ENCODE data around the gene SH2B2.

The SH2B2 gene

GRCh38 chr7:102272075-102272916 lies 14.4 kb upstream of the SH2B2 start:
- H3K36me3 ChIP-seq (replicated peaks in 1 of 2; ENCODE audit: control insufficient read depth in 2 of 2, insufficient read depth in 2 of 2, low read length in 2 of 2): no peaks in the 10 kb centered on the region
- H3K23ac ChIP-seq (ENCODE audit: low read depth, low read length, poor library complexity): no peak overlapping the region
- H2BK12ac ChIP-seq (ENCODE audit: low read length): peak overlapping the region; percentile 14
- no CpG with 5 or more reads among the region's 21 CpGs for WGBS, 2 donors (ENCODE audit: extremely low coverage in 2 of 2, insufficient read length in 2 of 2, insufficient replicate concordance in 1 of 2)
- no peak overlapping the region for H2BK120ac ChIP-seq (ENCODE audit: low read depth, low read length)
- H3K4me1 ChIP-seq (ENCODE audit: control insufficient read depth in 2 of 2, insufficient read depth in 1 of 2, low read depth in 1 of 2, low read length in 2 of 2): peaks cover 0 to 6% of the 10 kb centered on the region in 2 donors
- no peak overlapping the region for H2BK15ac ChIP-seq (ENCODE audit: low read length)
- H4K8ac ChIP-seq (ENCODE audit: low read depth, low read length): no peak overlapping the region
- peak overlapping the region in 1 of 2 donors; percentile 40 for H3K4me3 ChIP-seq (ENCODE audit: low read length in 2 of 2)
- H3K27ac ChIP-seq (replicated peaks; ENCODE audit: low read length): no peak overlapping the region
- H2BK5ac ChIP-seq (ENCODE audit: low read length): peak overlapping the region; percentile 10
- H2AFZ ChIP-seq (ENCODE audit: low read length): peak overlapping the region; percentile 45
- peaks cover 1% of the 10 kb centered on the region for H3K79me1 ChIP-seq (ENCODE audit: low read depth, low read length)
- no peak overlapping the region for H4K91ac ChIP-seq (ENCODE audit: low read depth, low read length, poor library complexity)
- H3K9me3 ChIP-seq (replicated peaks in 1 of 2; ENCODE audit: control insufficient read depth in 2 of 2, insufficient read depth in 1 of 2, low read depth in 1 of 2, low read length in 2 of 2): no peaks in the 10 kb centered on the region
- no peak overlapping the region for H3K4ac ChIP-seq (ENCODE audit: low read length)
- no peak overlapping the region for H3K4me2 ChIP-seq (ENCODE audit: insufficient read depth, low read length, poor library complexity, severe bottlenecking)
- H2AK5ac ChIP-seq (ENCODE audit: low read depth, low read length): peak overlapping the region; percentile 86
- H3K14ac ChIP-seq (ENCODE audit: low read length): no peak overlapping the region
- peak; percentile 71 for DNase-seq (ENCODE audit: low spot score)
- H3K18ac ChIP-seq (ENCODE audit: low read length): peak overlapping the region; percentile 50
- H3K27me3 ChIP-seq (ENCODE audit: control insufficient read depth in 3 of 3, insufficient read depth in 3 of 3, low read depth in 1 of 3, low read length in 3 of 3): no peaks in the 10 kb centered on the region
- H3K9ac ChIP-seq (ENCODE audit: low read depth, low read length, poor library complexity): no peak overlapping the region

- no peaks in the 10 kb centered on the region for H3K36me3 ChIP-seq (replicated peaks in 1 of 2; ENCODE audit: control insufficient read depth in 2 of 2, insufficient read depth in 2 of 2, low read length in 2 of 2)
- no peaks in the 10 kb centered on the region for H3K27me3 ChIP-seq (ENCODE audit: control insufficient read depth in 3 of 3, insufficient read depth in 3 of 3, low read depth in 1 of 3, low read length in 3 of 3)
- H3K9ac ChIP-seq (ENCODE audit: low read depth, low read length, poor library complexity): no peak overlapping the region
- no peak overlapping the region for H3K23ac ChIP-seq (ENCODE audit: low read depth, low read length, poor library complexity)
- H3K27ac ChIP-seq (replicated peaks; ENCODE audit: low read length): no peak overlapping the region
- no peak overlapping the region for H3K18ac ChIP-seq (ENCODE audit: low read length)
- peaks cover 0 to 5% of the 10 kb centered on the region in 2 donors for H3K4me1 ChIP-seq (ENCODE audit: control insufficient read depth in 2 of 2, insufficient read depth in 1 of 2, low read depth in 1 of 2, low read length in 2 of 2)
- H2BK15ac ChIP-seq (ENCODE audit: low read length): peak overlapping the region; percentile 79
- H2AFZ ChIP-seq (ENCODE audit: low read length): no peak overlapping the region
- H2BK120ac ChIP-seq (ENCODE audit: low read depth, low read length): peak overlapping the region; percentile 5
- H4K8ac ChIP-seq (ENCODE audit: low read depth, low read length): no peak overlapping the region
- H3K4me2 ChIP-seq (ENCODE audit: insufficient read depth, low read length, poor library complexity, severe bottlenecking): no peak overlapping the region
- no peak for DNase-seq (ENCODE audit: low spot score)
- H3K9me3 ChIP-seq (replicated peaks in 1 of 2; ENCODE audit: control insufficient read depth in 2 of 2, insufficient read depth in 1 of 2, low read depth in 1 of 2, low read length in 2 of 2): no peaks in the 10 kb centered on the region
- WGBS, 2 donors (ENCODE audit: extremely low coverage in 2 of 2, insufficient read length in 2 of 2, insufficient replicate concordance in 1 of 2): no CpG with 5 or more reads among the region's 16 CpGs
- peak overlapping the region; percentile 10 for H2BK5ac ChIP-seq (ENCODE audit: low read length)
- peak overlapping the region; percentile 66 for H2BK12ac ChIP-seq (ENCODE audit: low read length)
- H2AK5ac ChIP-seq (ENCODE audit: low read depth, low read length): peak overlapping the region; percentile 97
- peaks cover 1% of the 10 kb centered on the region for H3K79me1 ChIP-seq (ENCODE audit: low read depth, low read length)
- no peak overlapping the region for H3K4me3 ChIP-seq (ENCODE audit: low read length in 2 of 2)
- no peak overlapping the region for H3K14ac ChIP-seq (ENCODE audit: low read length)
- peak overlapping the region; percentile 0 for H3K4ac ChIP-seq (ENCODE audit: low read length)
- H4K91ac ChIP-seq (ENCODE audit: low read depth, low read length, poor library complexity): no peak overlapping the region
These were observed 13.5 kb upstream of the SH2B2 start for GRCh38 chr7:102272917-102273748.

DNA sequence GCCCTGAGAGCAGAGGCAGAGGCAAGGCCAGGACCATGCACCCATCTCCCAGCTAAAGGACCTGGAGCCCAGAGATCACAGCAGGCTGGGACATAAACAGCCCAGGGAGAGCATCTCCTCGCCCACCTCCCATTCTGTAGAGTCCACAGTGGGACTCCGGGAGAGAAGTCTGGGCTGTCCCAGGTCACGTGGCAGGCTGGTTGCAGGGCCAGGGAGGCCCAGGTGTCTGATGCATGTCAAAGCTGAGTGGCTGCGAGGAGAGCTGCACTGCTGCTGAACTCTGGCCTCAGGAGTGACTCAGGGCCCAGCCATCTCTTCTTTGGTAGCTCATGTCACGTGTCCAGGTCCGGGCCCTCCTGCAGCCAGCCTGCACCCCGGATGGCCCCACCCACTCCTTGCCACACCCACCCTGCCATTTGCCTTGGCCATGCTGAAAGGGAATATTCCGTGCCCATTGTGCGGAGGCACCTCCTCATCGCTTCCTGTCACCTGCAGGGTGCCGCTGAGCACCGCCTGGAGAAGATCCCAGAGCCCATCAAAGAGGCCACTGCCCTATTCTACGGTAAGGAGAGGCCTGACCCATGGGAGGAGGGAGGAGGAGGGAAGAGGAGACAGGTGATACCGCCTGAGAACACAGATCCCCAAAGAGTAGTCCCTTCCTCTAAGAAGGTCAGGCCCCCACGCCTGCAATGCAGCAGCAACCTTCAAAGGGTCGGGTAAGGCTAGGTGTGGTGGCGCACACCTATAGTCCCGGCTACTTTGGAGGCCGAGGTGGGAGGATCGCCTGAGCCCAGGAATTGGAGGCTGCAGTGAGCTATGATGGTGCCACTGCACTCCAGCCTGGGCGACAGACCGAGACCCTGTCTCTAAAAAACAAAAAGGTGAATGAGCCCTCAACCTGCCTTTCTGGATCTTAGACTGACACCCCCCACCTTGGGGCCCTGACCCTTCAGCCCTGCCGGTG lies 12.6 kb upstream of the SH2B2 start:
- Histone ChIP-seq H3K79me1 (ENCODE audit: low read depth, low read length) (no peaks in the 10 kb centered on the region), H3K27ac (replicated peaks; ENCODE audit: low read length) (no peak overlapping the region), H2BK15ac (ENCODE audit: low read length) (peak overlapping the region; percentile 79), H3K14ac (ENCODE audit: low read length) (peak overlapping the region; percentile 57), H3K9me3 (replicated peaks in 1 of 2; ENCODE audit: control insufficient read depth in 2 of 2, insufficient read depth in 1 of 2, low read depth in 1 of 2, low read length in 2 of 2) (no peaks in the 10 kb centered on the region), H2BK12ac (ENCODE audit: low read length) (no peak overlapping the region), H3K27me3 (ENCODE audit: control insufficient read depth in 3 of 3, insufficient read depth in 3 of 3, low read depth in 1 of 3, low read length in 3 of 3) (no peaks in the 10 kb centered on the region), H2AK5ac (ENCODE audit: low read depth, low read length) (peak overlapping the region; percentile 97), H3K18ac (ENCODE audit: low read length) (no peak overlapping the region), H3K4ac (ENCODE audit: low read length) (no peak overlapping the region), H2BK120ac (ENCODE audit: low read depth, low read length) (peak overlapping the region; percentile 5), H3K23ac (ENCODE audit: low read depth, low read length, poor library complexity) (no peak overlapping the region), H4K91ac (ENCODE audit: low read depth, low read length, poor library complexity) (no peak overlapping the region), H3K4me2 (ENCODE audit: insufficient read depth, low read length, poor library complexity, severe bottlenecking) (no peak overlapping the region), H3K4me3 (ENCODE audit: low read length in 2 of 2) (no peak overlapping the region), H2AFZ (ENCODE audit: low read length) (no peak overlapping the region), H2BK5ac (ENCODE audit: low read length) (no peak overlapping the region), H3K9ac (ENCODE audit: low read depth, low read length, poor library complexity) (no peak overlapping the region), H3K4me1 (ENCODE audit: control insufficient read depth in 2 of 2, insufficient read depth in 1 of 2, low read depth in 1 of 2, low read length in 2 of 2) (peaks cover 0 to 2% of the 10 kb centered on the region in 2 donors), H3K36me3 (replicated peaks in 1 of 2; ENCODE audit: control insufficient read depth in 2 of 2, insufficient read depth in 2 of 2, low read length in 2 of 2) (no peaks in the 10 kb centered on the region), H4K8ac (ENCODE audit: low read depth, low read length) (no peak overlapping the region)
- DNase-seq (ENCODE audit: low spot score): no peak
- WGBS, 2 donors (ENCODE audit: extremely low coverage in 2 of 2, insufficient read length in 2 of 2, insufficient replicate concordance in 1 of 2): no CpG with 5 or more reads among the region's 23 CpGs

Measured in neuronal stem cell (in vitro differentiated cells).